ENCODE data around the gene DHRS9. TPM values are rescaled to one million over a fixed set of nuclear protein-coding genes. Genes with fewer than 3 reads are reported as not detected.

DHRS9 gene
- total and polyA plus RNA-seq, 2 experiments from 2014 or later = not detected

DNA sequence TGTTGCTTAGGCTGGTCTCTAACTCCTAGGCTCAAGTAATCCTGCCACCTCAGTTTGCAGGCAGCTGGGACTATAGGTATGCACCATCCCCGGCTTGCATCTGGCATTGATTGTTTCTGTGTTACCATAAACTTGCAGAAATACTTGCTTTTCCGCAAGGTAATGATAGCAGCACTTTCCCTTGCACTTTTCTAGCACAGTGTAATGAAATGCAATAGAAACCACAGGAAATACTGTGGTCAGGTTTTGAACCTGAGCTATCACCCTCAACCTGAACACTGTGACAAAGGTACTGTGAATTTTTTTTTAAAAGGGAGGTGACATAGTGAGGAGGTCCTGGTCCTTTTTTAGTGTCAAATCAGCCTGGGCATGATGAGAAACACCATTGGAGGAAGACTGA lies 38.3 kb downstream of the DHRS9 start (continued):
- TF ChIP-seq, protein P1, sequence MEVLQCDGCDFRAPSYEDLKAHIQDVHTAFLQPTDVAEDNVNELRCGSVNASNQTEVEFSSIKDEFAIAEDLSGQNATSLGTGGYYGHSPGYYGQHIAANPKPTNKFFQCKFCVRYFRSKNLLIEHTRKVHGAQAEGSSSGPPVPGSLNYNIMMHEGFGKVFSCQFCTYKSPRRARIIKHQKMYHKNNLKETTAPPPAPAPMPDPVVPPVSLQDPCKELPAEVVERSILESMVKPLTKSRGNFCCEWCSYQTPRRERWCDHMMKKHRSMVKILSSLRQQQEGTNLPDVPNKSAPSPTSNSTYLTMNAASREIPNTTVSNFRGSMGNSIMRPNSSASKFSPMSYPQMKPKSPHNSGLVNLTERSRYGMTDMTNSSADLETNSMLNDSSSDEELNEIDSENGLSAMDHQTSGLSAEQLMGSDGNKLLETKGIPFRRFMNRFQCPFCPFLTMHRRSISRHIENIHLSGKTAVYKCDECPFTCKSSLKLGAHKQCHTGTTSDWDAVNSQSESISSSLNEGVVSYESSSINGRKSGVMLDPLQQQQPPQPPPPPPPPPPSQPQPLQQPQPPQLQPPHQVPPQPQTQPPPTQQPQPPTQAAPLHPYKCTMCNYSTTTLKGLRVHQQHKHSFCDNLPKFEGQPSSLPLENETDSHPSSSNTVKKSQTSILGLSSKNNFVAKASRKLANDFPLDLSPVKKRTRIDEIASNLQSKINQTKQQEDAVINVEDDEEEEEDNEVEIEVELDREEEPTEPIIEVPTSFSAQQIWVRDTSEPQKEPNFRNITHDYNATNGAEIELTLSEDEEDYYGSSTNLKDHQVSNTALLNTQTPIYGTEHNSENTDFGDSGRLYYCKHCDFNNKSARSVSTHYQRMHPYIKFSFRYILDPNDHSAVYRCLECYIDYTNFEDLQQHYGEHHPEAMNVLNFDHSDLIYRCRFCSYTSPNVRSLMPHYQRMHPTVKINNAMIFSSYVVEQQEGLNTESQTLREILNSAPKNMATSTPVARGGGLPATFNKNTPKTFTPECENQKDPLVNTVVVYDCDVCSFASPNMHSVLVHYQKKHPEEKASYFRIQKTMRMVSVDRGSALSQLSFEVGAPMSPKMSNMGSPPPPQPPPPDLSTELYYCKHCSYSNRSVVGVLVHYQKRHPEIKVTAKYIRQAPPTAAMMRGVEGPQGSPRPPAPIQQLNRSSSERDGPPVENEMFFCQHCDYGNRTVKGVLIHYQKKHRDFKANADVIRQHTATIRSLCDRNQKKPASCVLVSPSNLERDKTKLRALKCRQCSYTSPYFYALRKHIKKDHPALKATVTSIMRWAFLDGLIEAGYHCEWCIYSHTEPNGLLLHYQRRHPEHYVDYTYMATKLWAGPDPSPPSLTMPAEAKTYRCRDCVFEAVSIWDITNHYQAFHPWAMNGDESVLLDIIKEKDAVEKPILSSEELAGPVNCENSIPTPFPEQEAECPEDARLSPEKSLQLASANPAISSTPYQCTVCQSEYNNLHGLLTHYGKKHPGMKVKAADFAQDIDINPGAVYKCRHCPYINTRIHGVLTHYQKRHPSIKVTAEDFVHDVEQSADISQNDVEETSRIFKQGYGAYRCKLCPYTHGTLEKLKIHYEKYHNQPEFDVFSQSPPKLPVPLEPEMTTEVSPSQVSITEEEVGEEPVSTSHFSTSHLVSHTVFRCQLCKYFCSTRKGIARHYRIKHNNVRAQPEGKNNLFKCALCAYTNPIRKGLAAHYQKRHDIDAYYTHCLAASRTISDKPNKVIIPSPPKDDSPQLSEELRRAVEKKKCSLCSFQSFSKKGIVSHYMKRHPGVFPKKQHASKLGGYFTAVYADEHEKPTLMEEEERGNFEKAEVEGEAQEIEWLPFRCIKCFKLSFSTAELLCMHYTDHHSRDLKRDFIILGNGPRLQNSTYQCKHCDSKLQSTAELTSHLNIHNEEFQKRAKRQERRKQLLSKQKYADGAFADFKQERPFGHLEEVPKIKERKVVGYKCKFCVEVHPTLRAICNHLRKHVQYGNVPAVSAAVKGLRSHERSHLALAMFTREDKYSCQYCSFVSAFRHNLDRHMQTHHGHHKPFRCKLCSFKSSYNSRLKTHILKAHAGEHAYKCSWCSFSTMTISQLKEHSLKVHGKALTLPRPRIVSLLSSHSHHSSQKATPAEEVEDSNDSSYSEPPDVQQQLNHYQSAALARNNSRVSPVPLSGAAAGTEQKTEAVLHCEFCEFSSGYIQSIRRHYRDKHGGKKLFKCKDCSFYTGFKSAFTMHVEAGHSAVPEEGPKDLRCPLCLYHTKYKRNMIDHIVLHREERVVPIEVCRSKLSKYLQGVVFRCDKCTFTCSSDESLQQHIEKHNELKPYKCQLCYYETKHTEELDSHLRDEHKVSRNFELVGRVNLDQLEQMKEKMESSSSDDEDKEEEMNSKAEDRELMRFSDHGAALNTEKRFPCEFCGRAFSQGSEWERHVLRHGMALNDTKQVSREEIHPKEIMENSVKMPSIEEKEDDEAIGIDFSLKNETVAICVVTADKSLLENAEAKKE (CRISPR knock-in tag; IDR thresholded peaks at IDR 0.05) = no peak
- TF ChIP-seq STAT1 (IDR thresholded peaks at IDR 0.05; ENCODE audit: unreplicated experiment) (no peak), NANOG (IDR thresholded peaks at IDR 0.05; ENCODE audit: borderline replicate concordance) (no peak), POLR2AphosphoS5 (IDR thresholded peaks at IDR 0.05; ENCODE audit: low read depth) (no peak), ZNF114 (CRISPR knock-in tag; IDR thresholded peaks at IDR 0.05) (no peak), JUNB (IDR thresholded peaks at IDR 0.05; ENCODE audit: unreplicated experiment) (no peak), EZH2 (IDR thresholded peaks at IDR 0.05; ENCODE audit: low read depth, unreplicated experiment) (no peak)
- TF ChIP-seq, protein P2, sequence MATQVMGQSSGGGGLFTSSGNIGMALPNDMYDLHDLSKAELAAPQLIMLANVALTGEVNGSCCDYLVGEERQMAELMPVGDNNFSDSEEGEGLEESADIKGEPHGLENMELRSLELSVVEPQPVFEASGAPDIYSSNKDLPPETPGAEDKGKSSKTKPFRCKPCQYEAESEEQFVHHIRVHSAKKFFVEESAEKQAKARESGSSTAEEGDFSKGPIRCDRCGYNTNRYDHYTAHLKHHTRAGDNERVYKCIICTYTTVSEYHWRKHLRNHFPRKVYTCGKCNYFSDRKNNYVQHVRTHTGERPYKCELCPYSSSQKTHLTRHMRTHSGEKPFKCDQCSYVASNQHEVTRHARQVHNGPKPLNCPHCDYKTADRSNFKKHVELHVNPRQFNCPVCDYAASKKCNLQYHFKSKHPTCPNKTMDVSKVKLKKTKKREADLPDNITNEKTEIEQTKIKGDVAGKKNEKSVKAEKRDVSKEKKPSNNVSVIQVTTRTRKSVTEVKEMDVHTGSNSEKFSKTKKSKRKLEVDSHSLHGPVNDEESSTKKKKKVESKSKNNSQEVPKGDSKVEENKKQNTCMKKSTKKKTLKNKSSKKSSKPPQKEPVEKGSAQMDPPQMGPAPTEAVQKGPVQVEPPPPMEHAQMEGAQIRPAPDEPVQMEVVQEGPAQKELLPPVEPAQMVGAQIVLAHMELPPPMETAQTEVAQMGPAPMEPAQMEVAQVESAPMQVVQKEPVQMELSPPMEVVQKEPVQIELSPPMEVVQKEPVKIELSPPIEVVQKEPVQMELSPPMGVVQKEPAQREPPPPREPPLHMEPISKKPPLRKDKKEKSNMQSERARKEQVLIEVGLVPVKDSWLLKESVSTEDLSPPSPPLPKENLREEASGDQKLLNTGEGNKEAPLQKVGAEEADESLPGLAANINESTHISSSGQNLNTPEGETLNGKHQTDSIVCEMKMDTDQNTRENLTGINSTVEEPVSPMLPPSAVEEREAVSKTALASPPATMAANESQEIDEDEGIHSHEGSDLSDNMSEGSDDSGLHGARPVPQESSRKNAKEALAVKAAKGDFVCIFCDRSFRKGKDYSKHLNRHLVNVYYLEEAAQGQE (IDR thresholded peaks at IDR 0.05; ENCODE audit: unreplicated experiment) = no peak
